Adipose tissue (tissue), 3 donors: ENCODE measurements around the gene SORT1. TPM values are rescaled to one million over a fixed set of nuclear protein-coding genes. Genes with fewer than 3 reads are reported as not detected.
"Not testable (repeated sequence)": the region's sequence is repeated elsewhere in the genome, so short reads cannot be mapped to it uniquely, and the experiment has no call there.

Source experiments
- H3K27ac ChIP-seq: one replicate; pipeline ENCODE4 v1.5.1; 2013; ENCODE audit warnings: low read depth, low read length
- WGBS, 3 donors: extraction: QIAGEN DNeasy Blood & Tissue Kit; methylation state at CpG; one replicate each; pipeline ENCODE4 v1.1.7; 2013; 5-methylcytosine and 5-hydroxymethylcytosine counted together
- polyA plus RNA-seq, 3 donors: library from polyadenylated mRNA; stranded (reverse); fragments of 200-250 nt; gene quantifications; one replicate each; pipeline ENCODE4 v1.2.3, GENCODE V29; 2013
- donor health status: healthy with polysubstance abuse.
- donor health status: Bipolar disorder and iron deficiency.
- donor health status: healthy.

The SORT1 gene
- polyA plus RNA-seq, 3 donors: 13.2 to 47.9 (median 24.6) TPM

- H3K27ac ChIP-seq: no peak overlapping the region
- 72 to 83% (median 77%) methylated on average over 12 of the region's 12 CpGs for WGBS, 3 donors
Measured at GRCh38 chr1:109312978-109313775, 84.5 kb downstream of the SORT1 start.

GRCh38 chr1:109312246-109312645 lies 85.5 kb downstream of the SORT1 start:
- 84 to 92% (median 90%) methylated on average over 2 of the region's 2 CpGs for WGBS, 3 donors
- H3K27ac ChIP-seq: no peak overlapping the region

GRCh38 chr1:109309347-109309746 lies 88.4 kb downstream of the SORT1 start:
- WGBS, 3 donors: 52 to 78% (median 67%) methylated on average over 2 of the region's 2 CpGs
- H3K27ac ChIP-seq: no peak overlapping the region

- no peak overlapping the region for H3K27ac ChIP-seq
- 45 to 61% (median 59%) methylated on average over 14 of the region's 14 CpGs for WGBS, 3 donors
Measured at GRCh38 chr1:109307274-109308021, 90.3 kb downstream of the SORT1 start.

- 60 to 73% (median 66%) methylated on average over 7 of the region's 7 CpGs for WGBS, 3 donors
Measured at GRCh38 chr1:109306832-109307273, 90.9 kb downstream of the SORT1 start, which contains the start of gene MYBPHL. Gene MYBPHL (minus strand): TSS chr1:109307011. CDS start chr1:109306991, 20 bp downstream.

GRCh38 chr1:109305991-109306390 lies 91.7 kb downstream of the SORT1 start:
- 47 to 70% (median 62%) methylated on average over 10 of the region's 10 CpGs for WGBS, 3 donors
- H3K27ac ChIP-seq: not testable (repeated sequence)

More at GRCh38 chr1:109306832-109307273, 90.9 kb downstream of the SORT1 start, which contains the start of gene MYBPHL:
- H3K27ac ChIP-seq: no peak within 1 kb of the TSS

- H3K27ac ChIP-seq: no peak overlapping the region
- 56 to 65% (median 58%) methylated on average over 7 to 8 of the region's 8 CpGs for WGBS, 3 donors
Measured at GRCh38 chr1:109304226-109304920, 93.3 kb downstream of the SORT1 start.

- H3K27ac ChIP-seq: no peak overlapping the region
- WGBS, 3 donors: 72 to 86% (median 80%) methylated on average over 5 of the region's 5 CpGs
Measured at GRCh38 chr1:109301874-109302273, 95.8 kb downstream of the SORT1 start.

GRCh38 chr1:109300650-109301151 lies 97.0 kb downstream of the SORT1 start:
- 68 to 83% (median 73%) methylated on average over 16 of the region's 16 CpGs for WGBS, 3 donors
- no peak overlapping the region for H3K27ac ChIP-seq

GRCh38 chr1:109299558-109300343 lies 98.0 kb downstream of the SORT1 start:
- no peak overlapping the region for H3K27ac ChIP-seq
- 52 to 59% (median 58%) methylated on average over 20 of the region's 20 CpGs for WGBS, 3 donors

- 42 to 50% (median 44%) methylated on average over 11 of the region's 11 CpGs for WGBS, 3 donors
- no peak overlapping the region for H3K27ac ChIP-seq
Measured at GRCh38 chr1:109298666-109299557, 98.8 kb downstream of the SORT1 start.

- WGBS, 3 donors: 88 to 97% (median 95%) methylated on average over 16 of the region's 16 CpGs
- no peak overlapping the region for H3K27ac ChIP-seq
Measured at GRCh38 chr1:109296782-109297181, 100.9 kb downstream of the SORT1 start.

- no peak overlapping the region for H3K27ac ChIP-seq
- 80 to 81% (median 81%) methylated on average over 12 of the region's 12 CpGs for WGBS, 3 donors
Measured at GRCh38 chr1:109295712-109296415, 101.9 kb downstream of the SORT1 start.

GRCh38 chr1:109294481-109294880 lies 103.2 kb downstream of the SORT1 start:
- 46 to 66% (median 48%) methylated on average over 4 of the region's 4 CpGs for WGBS, 3 donors
- H3K27ac ChIP-seq: no peak overlapping the region

- WGBS, 3 donors: 53 to 77% (median 72%) methylated on average over 2 of the region's 2 CpGs
- no peak overlapping the region for H3K27ac ChIP-seq
Measured at GRCh38 chr1:109293026-109293425, 104.7 kb downstream of the SORT1 start.

GRCh38 chr1:109292364-109292763 lies 105.4 kb downstream of the SORT1 start:
- WGBS, 3 donors: 70 to 76% (median 75%) methylated on average over 9 of the region's 9 CpGs
- no peak overlapping the region for H3K27ac ChIP-seq
